HG02973 (cell line): ENCODE data around the gene L3MBTL4.

Experiments
- ATAC-seq: cut with Tn5 transposase; IDR thresholded peaks from one replicate; pipeline ENCODE4 v1.9.1; 2021; ENCODE audit warnings: moderate library complexity; ENCODE audit not compliant: unreplicated experiment

L3MBTL4 gene

GRCh38 chr18:5969989-5970403, 444.7 kb downstream of the L3MBTL4 start:
- ATAC-seq = no peak

- no peak for ATAC-seq
Measured at GRCh38 chr18:5969355-5969988, 445.2 kb downstream of the L3MBTL4 start.

- ATAC-seq = no peak
Measured at GRCh38 chr18:5967666-5968065, 447.0 kb downstream of the L3MBTL4 start.

- no peak for ATAC-seq
Measured at GRCh38 chr18:5967007-5967406, 447.7 kb downstream of the L3MBTL4 start.

GRCh38 chr18:5966514-5966913, 448.2 kb downstream of the L3MBTL4 start:
- ATAC-seq = no peak

- no peak for ATAC-seq
Measured at GRCh38 chr18:5964996-5965395, 449.7 kb downstream of the L3MBTL4 start.

- ATAC-seq = no peak
Measured at GRCh38 chr18:5964596-5964995, 450.1 kb downstream of the L3MBTL4 start.

- no peak for ATAC-seq
Measured at GRCh38 chr18:5964108-5964507, 450.6 kb downstream of the L3MBTL4 start.

- ATAC-seq = no peak
Measured at GRCh38 chr18:5963267-5963666, 451.4 kb downstream of the L3MBTL4 start.

- ATAC-seq = no peak
Measured at GRCh38 chr18:5962362-5962761, 452.3 kb downstream of the L3MBTL4 start.

- ATAC-seq = no peak
Measured at GRCh38 chr18:5961828-5962150, 452.9 kb downstream of the L3MBTL4 start.

- no peak for ATAC-seq
Measured at GRCh38 chr18:5961097-5961827, 453.4 kb downstream of the L3MBTL4 start.

GRCh38 chr18:5958822-5959221, 455.9 kb downstream of the L3MBTL4 start:
- no peak for ATAC-seq

GRCh38 chr18:5955861-5956260, 458.9 kb downstream of the L3MBTL4 start:
- ATAC-seq = no peak

- no peak for ATAC-seq
Measured at GRCh38 chr18:5951515-5952091, 463.1 kb downstream of the L3MBTL4 start.

GRCh38 chr18:5948781-5949180, 465.9 kb downstream of the L3MBTL4 start:
- ATAC-seq = no peak

GRCh38 chr18:5948237-5948636, 466.5 kb downstream of the L3MBTL4 start:
- ATAC-seq = no peak

- ATAC-seq = no peak
Measured at GRCh38 chr18:5944448-5944847, 470.3 kb downstream of the L3MBTL4 start.

GRCh38 chr18:5943514-5943913, 471.2 kb downstream of the L3MBTL4 start:
- no peak for ATAC-seq

GRCh38 chr18:5942591-5942990, 472.1 kb downstream of the L3MBTL4 start:
- no peak for ATAC-seq

GRCh38 chr18:5941890-5942289, 472.8 kb downstream of the L3MBTL4 start:
- no peak for ATAC-seq
